Measurements from ENCODE around the gene PIK3IP1. TPM values are rescaled to one million over a fixed set of nuclear protein-coding genes. Genes with fewer than 3 reads are reported as not detected.

Gene PIK3IP1
- polyA plus RNA-seq, 1 donor: 3.3 TPM

Other genes starting within 250 kb of the PIK3IP1 start
- gene SMTN, start 211.2 kb downstream of the PIK3IP1 start, polyA plus RNA-seq (ENCODE audit: insufficient read length): 258 TPM
- 18.8 TPM for gene SELENOM, start 184.9 kb downstream of the PIK3IP1 start, polyA plus RNA-seq (ENCODE audit: insufficient read length)
- gene INPP5J, start 169.5 kb downstream of the PIK3IP1 start, polyA plus RNA-seq (ENCODE audit: insufficient read length): 1.6 TPM
- gene PLA2G3, start 152.0 kb downstream of the PIK3IP1 start, polyA plus RNA-seq (ENCODE audit: insufficient read length): not detected
- 20.1 TPM for gene RNF185, start 132.3 kb downstream of the PIK3IP1 start, polyA plus RNA-seq (ENCODE audit: insufficient read length)
- gene LIMK2, start 80.2 kb downstream of the PIK3IP1 start, polyA plus RNA-seq (ENCODE audit: insufficient read length): 23.1 TPM
- gene PATZ1, start 53.9 kb upstream of the PIK3IP1 start, polyA plus RNA-seq (ENCODE audit: insufficient read length): 19.9 TPM
- 77.9 TPM for gene DRG1, start 107.1 kb upstream of the PIK3IP1 start, polyA plus RNA-seq (ENCODE audit: insufficient read length)
- gene EIF4ENIF1, start 197.4 kb upstream of the PIK3IP1 start, polyA plus RNA-seq (ENCODE audit: insufficient read length): 28.7 TPM
- 9.6 TPM for gene SFI1, start 204.0 kb upstream of the PIK3IP1 start, polyA plus RNA-seq (ENCODE audit: insufficient read length)